PC-9 (cell line): ENCODE measurements around the gene ENHO. TPM values are rescaled to one million over a fixed set of nuclear protein-coding genes. Genes with fewer than 3 reads are reported as not detected.

Experiments used
- BruUV-seq: library from RNA; stranded (reverse); fragments of 400-500 nt; replicated peaks from 2 replicates; lab custom pipeline; 2021; lab: Mats Ljungman, UMichigan
- CTCF ChIA-PET: fragments of 300-600 bp; sonication (Branson Sonifier 250); formaldehyde crosslinking; loops from one replicate; lab custom pipeline; 2022; ENCODE audit warnings: antibody characterized with exemption; lab: Charles Lee
- POLR2A ChIA-PET: fragments of 300-600 bp; sonication (Branson Sonifier 250); formaldehyde crosslinking; loops from one replicate; lab custom pipeline; 2022; ENCODE audit warnings: antibody characterized with exemption; ENCODE audit not compliant: unreplicated experiment; lab: Charles Lee
- DNase-seq, 2 experiments: peaks; one replicate each; pipeline versions ENCODE4 v3.0.0 to v3.0.0-alpha.2; 2015 to 2022; ENCODE audit warnings: mixed read lengths in 1 of 2
- H2AFZ ChIP-seq: fragments of 200-600 bp; sonication (generic); 2 replicates; pipeline ENCODE4 v1.8.1; 2017; ENCODE audit warnings: antibody characterized with exemption
- H3F3A ChIP-seq: fragments of 200-600 bp; sonication (generic); 2 replicates; pipeline ENCODE4 v1.8.1; 2017; ENCODE audit warnings: antibody characterized with exemption, mild to moderate bottlenecking, low read depth; ENCODE audit not compliant: insufficient read depth
- H3K27ac ChIP-seq: fragments of 200-600 bp; sonication (generic); 2 replicates; pipeline ENCODE4 v1.6.1; 2016; ENCODE audit warnings: mixed run types
- H3K27me3 ChIP-seq: fragments of 200-600 bp; sonication (generic); 2 replicates; pipeline ENCODE4 v1.6.1; 2016; ENCODE audit warnings: low read depth, mixed run types; ENCODE audit not compliant: insufficient read depth
- H3K36me3 ChIP-seq: fragments of 200-600 bp; sonication (generic); 2 replicates; pipeline ENCODE4 v1.6.1; 2016; ENCODE audit warnings: low read depth, mixed run types
- H3K4me1 ChIP-seq: fragments of 200-600 bp; sonication (generic); replicated peaks from 2 replicates; pipeline ENCODE4 v1.6.1; 2016; ENCODE audit warnings: mixed run types; ENCODE audit not compliant: insufficient read depth
- H3K4me2 ChIP-seq: fragments of 200-600 bp; sonication (generic); 2 replicates; pipeline ENCODE4 v1.6.1; 2017; ENCODE audit warnings: mixed run types
- H3K4me3 ChIP-seq: fragments of 200-600 bp; sonication (generic); 2 replicates; pipeline ENCODE4 v1.6.1; 2016; ENCODE audit warnings: mixed run types
- H3K79me2 ChIP-seq: fragments of 200-600 bp; sonication (generic); 2 replicates; pipeline ENCODE4 v1.6.1; 2017; ENCODE audit warnings: low read depth, mixed run types
- H3K9me2 ChIP-seq: fragments of 200-600 bp; sonication (generic); 2 replicates; pipeline ENCODE4 v1.8.1; 2017; ENCODE audit warnings: mild to moderate bottlenecking; ENCODE audit not compliant: insufficient read depth
- H3K9me3 ChIP-seq: fragments of 200-600 bp; sonication (generic); 2 replicates; pipeline ENCODE4 v1.8.1; 2016; ENCODE audit warnings: low read depth; ENCODE audit not compliant: insufficient read depth
- H4K20me1 ChIP-seq: fragments of 200-600 bp; sonication (generic); 2 replicates; pipeline ENCODE4 v1.8.1; 2017; ENCODE audit not compliant: insufficient read depth
- CTCF ChIP-seq: fragments of 200-600 bp; sonication (generic); conservative IDR thresholded peaks from 2 replicates; pipeline ENCODE4 v1.6.1; 2017; ENCODE audit warnings: mixed run types, antibody characterized with exemption, mild to moderate bottlenecking, moderate library complexity
- EZH2 ChIP-seq: fragments of 200-600 bp; sonication (generic); IDR thresholded peaks from 2 replicates; pipeline ENCODE4 v1.8.0; 2017; ENCODE audit warnings: antibody characterized with exemption, low read depth
- intact Hi-C: fragments of 100-400 bp; cut with micrococcal nuclease; formaldehyde crosslinking; loops from one replicate; pipeline ENCODE4 v1.10.0; 2022; ENCODE audit not compliant: unreplicated experiment
- total RNA-seq: library from RNA; stranded (reverse); gene quantifications from 2 replicates; pipeline ENCODE4 v1.2.3, GENCODE V29; 2021

The ENHO gene
- total RNA-seq, 1 experiment from 2014 or later, result not detected

- Histone ChIP-seq H3K36me3 (no peaks in the 10 kb centered on the region), H3K27ac (no peak overlapping the region), H3K4me2 (no peak overlapping the region), H4K20me1 (no peaks in the 10 kb centered on the region), H3K4me1 (no peaks in the 10 kb centered on the region), H3K9me2 (no peaks in the 10 kb centered on the region), H3K79me2 (no peaks in the 10 kb centered on the region), H3K9me3 (no peaks in the 10 kb centered on the region), H3K27me3 (no peaks in the 10 kb centered on the region), H3F3A (no peaks in the 10 kb centered on the region), H3K4me3 (no peak overlapping the region), H2AFZ (no peak overlapping the region)
- BruUV-seq, result no TSS peak
- no peak for DNase-seq
- ChIA-PET CTCF (no interaction called here), POLR2A (no interaction called here)
- no peak for TF ChIP-seq EZH2
- TF ChIP-seq CTCF, result no peak
- intact Hi-C loops, result no loop called here
Measured at GRCh38 chr9:34499076-34499475, 23.7 kb downstream of the ENHO start.

GRCh38 chr9:34498553-34498952 lies 24.2 kb downstream of the ENHO start:
- Histone ChIP-seq H3K36me3 (no peaks in the 10 kb centered on the region), H3K79me2 (no peaks in the 10 kb centered on the region), H3K27me3 (no peaks in the 10 kb centered on the region), H3K4me1 (no peaks in the 10 kb centered on the region), H2AFZ (no peak overlapping the region), H4K20me1 (no peaks in the 10 kb centered on the region), H3K27ac (no peak overlapping the region), H3K4me2 (no peak overlapping the region), H3K4me3 (no peak overlapping the region), H3K9me2 (no peaks in the 10 kb centered on the region), H3F3A (no peaks in the 10 kb centered on the region), H3K9me3 (no peaks in the 10 kb centered on the region)
- TF ChIP-seq CTCF, result no peak
- TF ChIP-seq EZH2, result no peak
- intact Hi-C loops, result no loop called here
- CTCF ChIA-PET, result no interaction called here
- BruUV-seq, result no TSS peak
- no peak for DNase-seq
- POLR2A ChIA-PET, result no interaction called here

GRCh38 chr9:34496149-34496712 lies 26.6 kb downstream of the ENHO start:
- intact Hi-C loops, result no loop called here
- Histone ChIP-seq H3K9me2 (no peaks in the 10 kb centered on the region), H2AFZ (no peak overlapping the region), H4K20me1 (no peaks in the 10 kb centered on the region), H3K27ac (no peak overlapping the region), H3K79me2 (no peaks in the 10 kb centered on the region), H3K27me3 (no peaks in the 10 kb centered on the region), H3K9me3 (no peaks in the 10 kb centered on the region), H3F3A (no peaks in the 10 kb centered on the region), H3K4me1 (no peaks in the 10 kb centered on the region), H3K4me3 (no peak overlapping the region), H3K36me3 (no peaks in the 10 kb centered on the region), H3K4me2 (no peak overlapping the region)
- ChIA-PET CTCF (no interaction called here), POLR2A (no interaction called here)
- no TSS peak for BruUV-seq
- no peak for DNase-seq
- no peak for TF ChIP-seq EZH2
- no peak for TF ChIP-seq CTCF
